A673 (cell line): ENCODE results near the gene WBP4. TPM values are rescaled to one million over a fixed set of nuclear protein-coding genes. Genes with fewer than 3 reads are reported as not detected.

Source experiments
- BruUV-seq: library from RNA; stranded (reverse); fragments of 400-500 nt; replicated peaks from 2 replicates; lab custom pipeline; 2021; lab: Mats Ljungman, UMichigan
- CTCF ChIA-PET: fragments of 300-600 bp; sonication (Branson Sonifier 250); formaldehyde crosslinking; loops from one replicate; lab custom pipeline; 2022; ENCODE audit warnings: antibody characterized with exemption; lab: Charles Lee
- POLR2A ChIA-PET: fragments of 300-600 bp; sonication (Branson Sonifier 250); formaldehyde crosslinking; loops from one replicate; lab custom pipeline; 2022; ENCODE audit warnings: antibody characterized with exemption; ENCODE audit not compliant: low non-redundant PET; lab: Charles Lee
- DNase-seq: peaks from one replicate; pipeline ENCODE4 v3.0.0-alpha.2; 2015; ENCODE audit warnings: low spot score
- H3K27ac ChIP-seq: fragments of 200-600 bp; sonication (generic); 2 replicates; pipeline ENCODE4 v1.5.1; 2016; ENCODE audit warnings: mixed run types, low read depth, mild to moderate bottlenecking, mixed read lengths, antibody characterized with exemption, low read length; ENCODE audit not compliant: poor library complexity, severe bottlenecking
- H3K27me3 ChIP-seq: fragments of 200-600 bp; sonication (generic); replicated peaks from 2 replicates; pipeline ENCODE4 v1.6.1; 2017; ENCODE audit warnings: mixed run types, low read depth, mild to moderate bottlenecking, mixed read lengths, antibody characterized with exemption, low read length; ENCODE audit not compliant: insufficient read depth, poor library complexity
- H3K36me3 ChIP-seq: fragments of 200-600 bp; sonication (generic); 2 replicates; pipeline ENCODE4 v1.6.1; 2016; ENCODE audit warnings: mixed run types, mild to moderate bottlenecking, mixed read lengths, antibody characterized with exemption, low read length; ENCODE audit not compliant: insufficient read depth, poor library complexity, severe bottlenecking
- H3K4me1 ChIP-seq: fragments of 200-600 bp; sonication (generic); 2 replicates; pipeline ENCODE4 v1.6.1; 2017; ENCODE audit warnings: mixed run types, mild to moderate bottlenecking, mixed read lengths, antibody characterized with exemption, low read length; ENCODE audit not compliant: insufficient read depth, poor library complexity, severe bottlenecking
- H3K4me3 ChIP-seq: fragments of 200-600 bp; sonication (generic); 2 replicates; pipeline ENCODE4 v1.5.1; 2016; ENCODE audit warnings: low read depth, mixed run types, mild to moderate bottlenecking, mixed read lengths, low read length; ENCODE audit not compliant: poor library complexity, severe bottlenecking
- H3K9me3 ChIP-seq: fragments of 200-600 bp; sonication (generic); 2 replicates; pipeline ENCODE4 v1.6.1; 2016; ENCODE audit warnings: mixed run types, low read depth, mild to moderate bottlenecking, mixed read lengths, antibody characterized with exemption, low read length; ENCODE audit not compliant: poor library complexity, severe bottlenecking
- CTCF ChIP-seq: fragments of 300-800, 200-600 bp; sonication (generic); conservative IDR thresholded peaks from 2 replicates; pipeline ENCODE4 v1.5.1; 2017; ENCODE audit warnings: low read depth, mild to moderate bottlenecking, antibody characterized with exemption, low read length, moderate library complexity, mixed read lengths
- EZH2 ChIP-seq: fragments of 200-600 bp; sonication (generic); IDR thresholded peaks from 2 replicates; pipeline ENCODE4 v1.6.1; 2017; ENCODE audit warnings: borderline replicate concordance, low read depth, mild to moderate bottlenecking, mixed read lengths, antibody characterized with exemption, low read length; ENCODE audit not compliant: poor library complexity, severe bottlenecking
- intact Hi-C: fragments of 100-400 bp; cut with micrococcal nuclease; formaldehyde crosslinking; loops from one replicate; pipeline ENCODE4 v1.10.0; 2022; ENCODE audit not compliant: unreplicated experiment
- total RNA-seq: library from RNA; stranded (reverse); gene quantifications from 2 replicates; pipeline ENCODE4 v1.2.3, GENCODE V29; 2021

The WBP4 gene
- total RNA-seq, 1 experiment from 2014 or later, result 12.5 TPM

- ChIA-PET POLR2A (no interaction called here), CTCF (no interaction called here)
- peak overlapping the region; percentile 97 for H3K27ac ChIP-seq
- H3K4me3 ChIP-seq, result peak overlapping the region; percentile 83
- DNase-seq, result peak; percentile 35
- peaks cover 14% of the 10 kb centered on the region for H3K36me3 ChIP-seq
- no peaks in the 10 kb centered on the region for H3K27me3 ChIP-seq
- intact Hi-C loops, result loop anchor here (2.0 to 10.0 kb wide), 4 partner anchors 73 to 585 kb away; partner anchors contain the start of gene KBTBD6
- TF ChIP-seq CTCF (no peak), EZH2 (no peak)
- BruUV-seq, result no TSS peak
- H3K4me1 ChIP-seq, result peaks cover 16% of the 10 kb centered on the region
- no peaks in the 10 kb centered on the region for H3K9me3 ChIP-seq
These were observed 1.7 kb upstream of the WBP4 start for GRCh38 chr13:41059456-41060081.

GRCh38 chr13:41060082-41060723 is 1.1 kb upstream of the WBP4 start:
- Histone ChIP-seq H3K36me3 (peaks cover 20% of the 10 kb centered on the region), H3K4me1 (peaks cover 16% of the 10 kb centered on the region), H3K9me3 (no peaks in the 10 kb centered on the region), H3K4me3 (peak overlapping the region; percentile 83), H3K27ac (peak overlapping the region; percentile 97), H3K27me3 (no peaks in the 10 kb centered on the region)
- POLR2A ChIA-PET, result no interaction called here
- TF ChIP-seq CTCF (peak; percentile 38), EZH2 (no peak)
- CTCF ChIA-PET, result no interaction called here
- intact Hi-C loops, result loop anchor here (2.0 to 5.0 kb wide), 3 partner anchors 72 to 162 kb away; partner anchors contain the start of gene KBTBD6
- peak; percentile 96 for DNase-seq
- BruUV-seq, result no TSS peak

GRCh38 chr13:41060724-41061074 is 610 bp upstream of the WBP4 start:
- H3K4me1 ChIP-seq, result peaks cover 16% of the 10 kb centered on the region
- intact Hi-C loops, result loop anchor here (2.0 to 5.0 kb wide), 3 partner anchors 72 to 162 kb away; partner anchors contain the start of gene KBTBD6
- CTCF ChIA-PET, result no interaction called here
- H3K4me3 ChIP-seq, result peak overlapping the region; percentile 83
- TF ChIP-seq CTCF, result no peak
- TF ChIP-seq EZH2, result no peak
- peak overlapping the region; percentile 97 for H3K27ac ChIP-seq
- POLR2A ChIA-PET, result no interaction called here
- BruUV-seq, result no TSS peak
- no peaks in the 10 kb centered on the region for H3K27me3 ChIP-seq
- peaks cover 25% of the 10 kb centered on the region for H3K36me3 ChIP-seq
- no peaks in the 10 kb centered on the region for H3K9me3 ChIP-seq
- peak; percentile 93 for DNase-seq
